ENCODE measurements around the gene TLR5. TPM values are rescaled to one million over a fixed set of nuclear protein-coding genes. Genes with fewer than 3 reads are reported as not detected.

Gene TLR5
- total and polyA plus RNA-seq, 7 donors = 0.20 to 3.1 (median 0.80) TPM

DNA sequence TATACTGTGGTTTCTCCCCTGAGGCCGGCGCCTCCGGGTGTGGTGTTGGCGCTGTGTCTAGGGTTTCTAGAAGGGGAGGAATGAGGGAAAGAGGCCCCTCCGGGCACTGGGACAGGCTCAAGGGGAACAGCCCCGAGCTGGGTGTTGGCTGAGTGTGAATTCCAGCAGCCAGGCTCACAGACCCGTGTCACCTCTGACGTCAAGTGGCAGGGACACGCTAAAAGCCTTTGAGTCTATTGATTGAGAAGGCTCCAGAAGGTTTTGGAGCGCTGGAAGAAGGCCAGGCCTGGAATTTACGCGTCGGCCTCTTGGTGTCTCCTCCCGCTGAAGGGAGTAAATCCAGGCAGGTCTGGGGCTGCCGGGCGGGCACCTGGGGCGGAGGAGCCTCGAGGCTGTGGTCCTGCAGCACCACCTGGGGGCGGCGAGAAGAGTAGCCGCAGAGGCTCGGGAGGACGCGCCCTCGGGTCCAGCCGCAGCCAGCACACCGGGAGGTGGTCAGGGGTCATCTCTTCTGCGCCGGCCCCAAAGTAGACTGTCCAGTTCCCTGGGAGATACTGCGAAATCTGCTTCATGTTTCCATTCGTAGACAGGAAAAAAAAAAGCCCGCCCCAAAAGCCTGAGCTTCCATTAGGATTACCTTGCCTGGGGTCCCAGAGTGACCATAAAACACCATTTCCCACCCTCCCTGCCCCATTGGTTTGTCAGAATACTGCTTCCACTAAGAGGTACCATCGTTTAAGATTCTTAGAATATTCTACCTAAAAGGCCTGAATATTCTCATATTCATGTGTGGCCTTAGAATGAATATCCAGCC, 61.7 kb downstream of the TLR5 start:
- Histone ChIP-seq H3K9me3 (no peaks in the 10 kb centered on the region), H3K4me1 (no peaks in the 10 kb centered on the region), H3K27ac (peak overlapping the region; percentile 51), H3K4me3 (peak overlapping the region; percentile 55), H3K27me3 (ENCODE audit: insufficient read depth in 3 of 3, low read length in 2 of 3) (no peaks in the 10 kb centered on the region), H3K36me3 (ENCODE audit: insufficient read depth in 1 of 2, low read depth in 1 of 2) (no peaks in the 10 kb centered on the region)
- WGBS, 3 donors = 4 to 5% (median 5%) methylated on average over 28 to 33 of the region's 33 CpGs
- intact Hi-C loops (cut with DNase I) = loop anchor here (2.0 to 10.0 kb wide), 5 partner anchors 289 to 617 kb away; partner anchors contain the start of gene FAM177B (in 1 of the 2)
- DNase-seq = peak; percentile 79 to 91
- peak; percentile 96 to 99 (median 98) for ATAC-seq
- TF ChIP-seq, protein P1, sequence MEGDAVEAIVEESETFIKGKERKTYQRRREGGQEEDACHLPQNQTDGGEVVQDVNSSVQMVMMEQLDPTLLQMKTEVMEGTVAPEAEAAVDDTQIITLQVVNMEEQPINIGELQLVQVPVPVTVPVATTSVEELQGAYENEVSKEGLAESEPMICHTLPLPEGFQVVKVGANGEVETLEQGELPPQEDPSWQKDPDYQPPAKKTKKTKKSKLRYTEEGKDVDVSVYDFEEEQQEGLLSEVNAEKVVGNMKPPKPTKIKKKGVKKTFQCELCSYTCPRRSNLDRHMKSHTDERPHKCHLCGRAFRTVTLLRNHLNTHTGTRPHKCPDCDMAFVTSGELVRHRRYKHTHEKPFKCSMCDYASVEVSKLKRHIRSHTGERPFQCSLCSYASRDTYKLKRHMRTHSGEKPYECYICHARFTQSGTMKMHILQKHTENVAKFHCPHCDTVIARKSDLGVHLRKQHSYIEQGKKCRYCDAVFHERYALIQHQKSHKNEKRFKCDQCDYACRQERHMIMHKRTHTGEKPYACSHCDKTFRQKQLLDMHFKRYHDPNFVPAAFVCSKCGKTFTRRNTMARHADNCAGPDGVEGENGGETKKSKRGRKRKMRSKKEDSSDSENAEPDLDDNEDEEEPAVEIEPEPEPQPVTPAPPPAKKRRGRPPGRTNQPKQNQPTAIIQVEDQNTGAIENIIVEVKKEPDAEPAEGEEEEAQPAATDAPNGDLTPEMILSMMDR (IDR thresholded peaks at IDR 0.05) = peak; percentile 96

DNA sequence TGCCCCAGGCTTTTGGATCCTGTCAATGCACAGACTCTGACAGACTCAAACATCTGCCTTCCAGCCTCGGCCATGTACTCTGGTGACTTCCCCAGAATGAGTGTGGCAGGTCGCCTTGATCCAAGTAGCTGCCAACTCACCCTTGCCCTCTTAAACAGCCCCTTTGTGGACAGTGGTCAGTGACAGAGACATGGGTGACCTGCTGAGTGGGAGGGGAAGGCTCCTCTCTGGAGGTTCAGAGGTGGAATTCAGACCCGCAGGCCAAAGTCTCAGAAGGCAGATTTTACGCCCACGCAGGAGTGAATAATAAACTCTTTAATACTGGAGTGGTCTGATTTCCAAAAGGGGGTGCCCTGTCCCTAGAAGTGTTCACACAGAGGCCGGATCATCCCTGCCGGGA, 63.5 kb downstream of the TLR5 start:
- peaks cover under 1% of the 10 kb centered on the region for H3K4me1 ChIP-seq
- H3K27ac ChIP-seq = no peak overlapping the region
- H3K36me3 ChIP-seq (ENCODE audit: insufficient read depth in 1 of 2, low read depth in 1 of 2) = no peaks in the 10 kb centered on the region
- intact Hi-C loops (cut with DNase I) = no loop called here
- no peaks in the 10 kb centered on the region for H3K27me3 ChIP-seq (ENCODE audit: insufficient read depth in 3 of 3, low read length in 2 of 3)
- ATAC-seq = no peak
- no peaks in the 10 kb centered on the region for H3K9me3 ChIP-seq
- no peak overlapping the region for H3K4me3 ChIP-seq
- DNase-seq = no peak
- 59 to 78% (median 64%) methylated on average over 7 of the region's 7 CpGs for WGBS, 3 donors
- TF ChIP-seq, protein P1 (IDR thresholded peaks at IDR 0.05) = no peak

DNA sequence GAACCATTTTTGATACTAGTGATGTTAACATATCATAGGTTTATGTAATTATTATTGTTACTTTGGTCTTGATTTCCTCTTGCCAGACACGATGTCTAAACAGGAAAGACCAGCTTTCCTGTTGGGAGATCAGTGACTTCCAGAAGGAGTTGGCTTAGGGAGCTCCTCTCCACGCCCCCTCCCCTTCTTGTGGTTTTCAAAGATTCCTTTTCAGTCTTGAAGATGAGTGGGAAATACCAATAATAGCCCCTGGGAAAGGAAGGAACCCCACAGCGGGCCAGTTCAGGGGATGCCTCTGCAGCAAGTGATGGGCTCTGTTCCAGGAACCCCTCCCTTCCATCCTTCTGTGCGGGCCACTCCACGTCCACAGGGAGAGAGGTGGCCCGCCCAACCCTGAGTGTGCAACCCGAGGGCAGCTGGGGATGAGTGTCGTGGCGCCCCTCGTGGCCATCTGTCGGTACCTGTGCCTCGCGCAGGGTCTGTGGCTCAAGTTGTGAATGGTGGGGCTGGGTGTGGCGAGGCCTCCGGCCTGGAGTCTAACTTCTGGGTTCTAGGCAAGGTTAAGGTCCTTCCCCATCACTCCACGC, 65.7 kb downstream of the TLR5 start:
- intact Hi-C loops (cut with DNase I) = no loop called here
- ATAC-seq = no peak
- Histone ChIP-seq H3K9me3 (no peaks in the 10 kb centered on the region), H3K36me3 (ENCODE audit: insufficient read depth in 1 of 2, low read depth in 1 of 2) (no peaks in the 10 kb centered on the region), H3K27ac (no peak overlapping the region), H3K4me3 (no peak overlapping the region), H3K27me3 (ENCODE audit: insufficient read depth in 3 of 3, low read length in 2 of 3) (no peaks in the 10 kb centered on the region), H3K4me1 (peaks cover 3% of the 10 kb centered on the region)
- DNase-seq = no peak
- TF ChIP-seq, protein P1 (IDR thresholded peaks at IDR 0.05) = peak; percentile 6
- WGBS, 3 donors = 57 to 79% (median 78%) methylated on average over 15 to 16 of the region's 16 CpGs

DNA sequence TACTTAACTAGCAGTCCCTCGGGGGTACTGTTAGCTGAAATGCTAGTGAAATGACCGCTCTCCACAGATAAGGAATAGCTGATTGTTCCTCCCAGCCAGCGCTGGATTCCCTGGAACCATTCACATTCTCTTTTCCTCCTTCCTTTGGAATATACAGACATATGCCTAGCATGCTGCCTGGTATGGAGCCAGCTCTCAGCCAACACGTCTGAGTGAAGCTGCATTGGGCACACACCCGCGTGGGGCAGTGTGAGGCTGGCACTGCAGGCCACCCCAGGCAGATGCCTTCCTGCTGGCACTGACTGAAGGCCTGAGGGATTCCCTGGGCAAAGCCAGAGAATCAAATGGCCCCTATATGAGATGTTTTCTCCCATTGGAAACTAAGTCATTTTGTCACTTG, 66.7 kb downstream of the TLR5 start:
- intact Hi-C loops (cut with DNase I) = no loop called here
- Histone ChIP-seq H3K36me3 (ENCODE audit: insufficient read depth in 1 of 2, low read depth in 1 of 2) (no peaks in the 10 kb centered on the region), H3K9me3 (no peaks in the 10 kb centered on the region), H3K4me1 (peaks cover 3% of the 10 kb centered on the region), H3K27ac (no peak overlapping the region), H3K4me3 (no peak overlapping the region), H3K27me3 (ENCODE audit: insufficient read depth in 3 of 3, low read length in 2 of 3) (no peaks in the 10 kb centered on the region)
- ATAC-seq = no peak
- TF ChIP-seq, protein P1 (IDR thresholded peaks at IDR 0.05) = no peak
- DNase-seq = no peak
- 53 to 62% (median 57%) methylated on average over 6 of the region's 6 CpGs for WGBS, 3 donors

Data from psoas muscle (tissue), 8 donors.